ENCODE measurements around the gene ARHGEF11.

ARHGEF11 gene

GRCh38 chr1:156914440-156914856 lies 131.1 kb downstream of the ARHGEF11 start:
- peaks cover 11% of the 10 kb centered on the region; the same call in 1 of the 2 replicates for H3K27me3 ChIP-seq (ENCODE audit: control insufficient read depth, low read length)
- H3K4me2 ChIP-seq (ENCODE audit: low read length) = no peak overlapping the region
- H3K36me3 ChIP-seq (ENCODE audit: control insufficient read depth, low read length) = no peaks in the 10 kb centered on the region
- no peaks in the 10 kb centered on the region for H3F3A ChIP-seq (ENCODE audit: control insufficient read depth, insufficient read depth)
- no peaks in the 10 kb centered on the region for H3K9me3 ChIP-seq (ENCODE audit: control insufficient read depth, insufficient read depth, low read length)
- H3K27ac ChIP-seq (ENCODE audit: low read depth, low read length) = no peak overlapping the region
- TF ChIP-seq EZH2phosphoT487 (IDR thresholded peaks at IDR 0.05; ENCODE audit: borderline replicate concordance, low read length) = no peak
- TF ChIP-seq, protein P1, sequence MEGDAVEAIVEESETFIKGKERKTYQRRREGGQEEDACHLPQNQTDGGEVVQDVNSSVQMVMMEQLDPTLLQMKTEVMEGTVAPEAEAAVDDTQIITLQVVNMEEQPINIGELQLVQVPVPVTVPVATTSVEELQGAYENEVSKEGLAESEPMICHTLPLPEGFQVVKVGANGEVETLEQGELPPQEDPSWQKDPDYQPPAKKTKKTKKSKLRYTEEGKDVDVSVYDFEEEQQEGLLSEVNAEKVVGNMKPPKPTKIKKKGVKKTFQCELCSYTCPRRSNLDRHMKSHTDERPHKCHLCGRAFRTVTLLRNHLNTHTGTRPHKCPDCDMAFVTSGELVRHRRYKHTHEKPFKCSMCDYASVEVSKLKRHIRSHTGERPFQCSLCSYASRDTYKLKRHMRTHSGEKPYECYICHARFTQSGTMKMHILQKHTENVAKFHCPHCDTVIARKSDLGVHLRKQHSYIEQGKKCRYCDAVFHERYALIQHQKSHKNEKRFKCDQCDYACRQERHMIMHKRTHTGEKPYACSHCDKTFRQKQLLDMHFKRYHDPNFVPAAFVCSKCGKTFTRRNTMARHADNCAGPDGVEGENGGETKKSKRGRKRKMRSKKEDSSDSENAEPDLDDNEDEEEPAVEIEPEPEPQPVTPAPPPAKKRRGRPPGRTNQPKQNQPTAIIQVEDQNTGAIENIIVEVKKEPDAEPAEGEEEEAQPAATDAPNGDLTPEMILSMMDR (IDR thresholded peaks at IDR 0.05; ENCODE audit: low read depth, low read length, poor library complexity, severe bottlenecking) = no peak
- H3K9me2 ChIP-seq (replicated peaks; ENCODE audit: control insufficient read depth, low read length) = no peaks in the 10 kb centered on the region
- H3K4me1 ChIP-seq (ENCODE audit: control insufficient read depth, low read length) = no peaks in the 10 kb centered on the region
- no peaks in the 10 kb centered on the region for H4K20me1 ChIP-seq (ENCODE audit: control insufficient read depth, insufficient read depth, low read depth, low read length)
- H3K79me2 ChIP-seq (ENCODE audit: control insufficient read depth, low read length) = no peaks in the 10 kb centered on the region
- no peak overlapping the region for H3K4me3 ChIP-seq (ENCODE audit: low read length)

DNA sequence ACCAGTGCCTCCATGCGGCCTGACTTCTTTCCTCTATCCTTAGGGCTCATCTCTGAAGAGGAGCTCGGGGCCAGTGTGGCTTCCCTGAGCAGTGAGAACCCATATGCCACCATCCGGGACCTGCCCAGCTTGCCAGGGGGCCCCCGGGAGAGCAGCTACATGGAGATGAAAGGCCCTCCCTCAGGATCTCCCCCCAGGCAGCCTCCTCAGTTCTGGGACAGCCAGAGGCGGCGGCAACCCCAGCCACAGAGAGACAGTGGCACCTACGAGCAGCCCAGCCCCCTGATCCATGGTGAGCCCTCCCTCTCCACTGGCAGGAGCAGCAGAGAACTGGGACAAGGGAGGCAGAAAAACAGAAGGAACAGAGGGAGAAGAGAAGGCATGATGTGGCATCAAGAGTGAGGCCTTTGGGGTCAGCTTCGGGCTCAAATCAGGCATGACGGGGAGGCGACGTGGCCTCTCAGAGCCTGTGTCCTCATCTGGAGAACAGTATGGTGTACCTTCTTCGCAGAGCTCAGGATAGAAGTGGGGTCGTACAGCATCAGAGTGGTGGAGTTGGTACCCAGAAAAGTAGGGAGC lies 131.6 kb downstream of the ARHGEF11 start:
- Histone ChIP-seq H3F3A (ENCODE audit: control insufficient read depth, insufficient read depth) (no peaks in the 10 kb centered on the region), H3K79me2 (ENCODE audit: control insufficient read depth, low read length) (no peaks in the 10 kb centered on the region), H3K4me3 (ENCODE audit: low read length) (no peak overlapping the region), H3K27ac (ENCODE audit: low read depth, low read length) (no peak overlapping the region), H3K9me3 (ENCODE audit: control insufficient read depth, insufficient read depth, low read length) (no peaks in the 10 kb centered on the region), H3K4me1 (ENCODE audit: control insufficient read depth, low read length) (no peaks in the 10 kb centered on the region), H3K27me3 (ENCODE audit: control insufficient read depth, low read length) (peaks cover 8% of the 10 kb centered on the region; the same call in 1 of the 2 replicates), H3K9me2 (replicated peaks; ENCODE audit: control insufficient read depth, low read length) (no peaks in the 10 kb centered on the region), H3K4me2 (ENCODE audit: low read length) (no peak overlapping the region), H4K20me1 (ENCODE audit: control insufficient read depth, insufficient read depth, low read depth, low read length) (no peaks in the 10 kb centered on the region), H3K36me3 (ENCODE audit: control insufficient read depth, low read length) (no peaks in the 10 kb centered on the region)
- TF ChIP-seq EZH2phosphoT487 (IDR thresholded peaks at IDR 0.05; ENCODE audit: borderline replicate concordance, low read length) = no peak
- TF ChIP-seq, protein P1 (IDR thresholded peaks at IDR 0.05; ENCODE audit: low read depth, low read length, poor library complexity, severe bottlenecking) = no peak

GRCh38 chr1:156912861-156913808 lies 132.4 kb downstream of the ARHGEF11 start:
- H3K27me3 ChIP-seq (ENCODE audit: control insufficient read depth, low read length) = peaks cover 7% of the 10 kb centered on the region; the same call in 1 of the 2 replicates
- H3K4me3 ChIP-seq (ENCODE audit: low read length) = no peak overlapping the region
- no peaks in the 10 kb centered on the region for H3K4me1 ChIP-seq (ENCODE audit: control insufficient read depth, low read length)
- no peaks in the 10 kb centered on the region for H3K79me2 ChIP-seq (ENCODE audit: control insufficient read depth, low read length)
- no peaks in the 10 kb centered on the region for H3K9me3 ChIP-seq (ENCODE audit: control insufficient read depth, insufficient read depth, low read length)
- H3F3A ChIP-seq (ENCODE audit: control insufficient read depth, insufficient read depth) = no peaks in the 10 kb centered on the region
- no peaks in the 10 kb centered on the region for H3K36me3 ChIP-seq (ENCODE audit: control insufficient read depth, low read length)
- H4K20me1 ChIP-seq (ENCODE audit: control insufficient read depth, insufficient read depth, low read depth, low read length) = no peaks in the 10 kb centered on the region
- H3K27ac ChIP-seq (ENCODE audit: low read depth, low read length) = no peak overlapping the region
- H3K9me2 ChIP-seq (replicated peaks; ENCODE audit: control insufficient read depth, low read length) = no peaks in the 10 kb centered on the region
- no peak overlapping the region for H3K4me2 ChIP-seq (ENCODE audit: low read length)
- TF ChIP-seq, protein P1 (IDR thresholded peaks at IDR 0.05; ENCODE audit: low read depth, low read length, poor library complexity, severe bottlenecking) = no peak
- TF ChIP-seq EZH2phosphoT487 (IDR thresholded peaks at IDR 0.05; ENCODE audit: borderline replicate concordance, low read length) = no peak

Data from DOHH2 (cell line).